Effector memory CD8-positive, alpha-beta T cell (primary cell): ENCODE data around the gene HPD.
"Not testable (repeated sequence)": the region's sequence is repeated elsewhere in the genome, so short reads cannot be mapped to it uniquely, and the experiment has no call there.

Source experiments
- ATAC-seq: fragments of 150-1000 bp; cut with Tn5 transposase; replicated peaks from 2 replicates; pipeline ENCODE4 v1.10.0; 2021; ENCODE audit warnings: mild to moderate bottlenecking, moderate library complexity
- DNase-seq, 3 experiments: peaks; one replicate each; pipeline ENCODE4 v3.0.0; 2021
- H3K27ac Mint-ChIP-seq, 2 donors: one replicate each; pipeline ENCODE4 v1.8.0; 2022; ENCODE audit warnings: mild to moderate bottlenecking in 2 of 2, mixed read lengths in 2 of 2, moderate library complexity in 2 of 2
- H3K27me3 Mint-ChIP-seq, 2 donors: one replicate each; pipeline ENCODE4 v1.8.0; 2022; ENCODE audit warnings: mixed read lengths in 2 of 2
- H3K36me3 Mint-ChIP-seq: one replicate; pipeline ENCODE4 v1.8.0; 2022; ENCODE audit warnings: mild to moderate bottlenecking, moderate library complexity, mixed read lengths; ENCODE audit not compliant: insufficient read depth
- H3K4me1 Mint-ChIP-seq, 2 donors: one replicate each; pipeline ENCODE4 v1.8.0; 2022; ENCODE audit warnings: low read depth in 2 of 2, mixed read lengths in 2 of 2
- H3K4me3 Mint-ChIP-seq, 2 donors: one replicate each; pipeline ENCODE4 v1.8.0; 2022; ENCODE audit warnings: mild to moderate bottlenecking in 2 of 2, mixed read lengths in 2 of 2, moderate library complexity in 2 of 2
- H3K9me3 Mint-ChIP-seq, 2 donors: one replicate each; pipeline ENCODE4 v1.8.0; 2022; ENCODE audit warnings: mixed read lengths in 2 of 2

The HPD gene

GRCh38 chr12:121885129-121885528 is 26.5 kb upstream of the HPD start:
- not testable (repeated sequence) for H3K27me3 Mint-ChIP-seq, H3K9me3 Mint-ChIP-seq, ATAC-seq, H3K4me3 Mint-ChIP-seq, DNase-seq, H3K27ac Mint-ChIP-seq
- Mint-ChIP-seq H3K4me1 (peaks cover 12 to 19% of the 10 kb centered on the region in 2 donors), H3K36me3 (peaks cover 13% of the 10 kb centered on the region)

GRCh38 chr12:121883315-121883660 is 24.6 kb upstream of the HPD start:
- DNase-seq, result no peak
- ATAC-seq, result no peak
- no peak overlapping the region for H3K27ac Mint-ChIP-seq
- peaks cover under 1% of the 10 kb centered on the region for H3K36me3 Mint-ChIP-seq
- peaks cover 0 to 3% of the 10 kb centered on the region in 2 donors for H3K4me1 Mint-ChIP-seq
- H3K27me3 Mint-ChIP-seq, result no peaks in the 10 kb centered on the region
- H3K9me3 Mint-ChIP-seq, result no peaks in the 10 kb centered on the region
- H3K4me3 Mint-ChIP-seq, result no peak overlapping the region

GRCh38 chr12:121876080-121876447 is 17.4 kb upstream of the HPD start:
- H3K4me1 Mint-ChIP-seq, ATAC-seq, H3K4me3 Mint-ChIP-seq, H3K27ac Mint-ChIP-seq, H3K36me3 Mint-ChIP-seq, H3K27me3 Mint-ChIP-seq, DNase-seq, H3K9me3 Mint-ChIP-seq: not testable (repeated sequence)

- Mint-ChIP-seq H3K4me1 (no peaks in the 10 kb centered on the region), H3K36me3 (no peaks in the 10 kb centered on the region), H3K4me3 (no peak overlapping the region), H3K9me3 (no peaks in the 10 kb centered on the region), H3K27ac (no peak overlapping the region), H3K27me3 (no peaks in the 10 kb centered on the region)
- ATAC-seq (no peak), DNase-seq (no peak)
Measured at GRCh38 chr12:121875582-121875981, 16.9 kb upstream of the HPD start.

GRCh38 chr12:121874071-121874470 is 15.4 kb upstream of the HPD start:
- H3K4me1 Mint-ChIP-seq, result no peaks in the 10 kb centered on the region
- no peak overlapping the region for H3K4me3 Mint-ChIP-seq
- DNase-seq (no peak), ATAC-seq (no peak)
- no peaks in the 10 kb centered on the region for H3K9me3 Mint-ChIP-seq
- H3K36me3 Mint-ChIP-seq, result no peaks in the 10 kb centered on the region
- H3K27ac Mint-ChIP-seq, result no peak overlapping the region
- H3K27me3 Mint-ChIP-seq, result no peaks in the 10 kb centered on the region

GRCh38 chr12:121873216-121873569 is 14.5 kb upstream of the HPD start:
- Mint-ChIP-seq H3K27me3 (no peaks in the 10 kb centered on the region), H3K9me3 (no peaks in the 10 kb centered on the region), H3K27ac (no peak overlapping the region), H3K36me3 (no peaks in the 10 kb centered on the region), H3K4me3 (no peak overlapping the region), H3K4me1 (no peaks in the 10 kb centered on the region)
- DNase-seq (no peak), ATAC-seq (no peak)

- H3K36me3 Mint-ChIP-seq, result no peaks in the 10 kb centered on the region
- no peak overlapping the region for H3K27ac Mint-ChIP-seq
- ATAC-seq (no peak), DNase-seq (no peak)
- H3K4me3 Mint-ChIP-seq, result no peak overlapping the region
- no peaks in the 10 kb centered on the region for H3K9me3 Mint-ChIP-seq
- no peaks in the 10 kb centered on the region for H3K27me3 Mint-ChIP-seq
- no peaks in the 10 kb centered on the region for H3K4me1 Mint-ChIP-seq
Measured at GRCh38 chr12:121872546-121873215, 14.0 kb upstream of the HPD start.

GRCh38 chr12:121871467-121871866 is 12.8 kb upstream of the HPD start:
- ATAC-seq, result no peak
- Mint-ChIP-seq H3K4me3 (no peak overlapping the region), H3K36me3 (no peaks in the 10 kb centered on the region), H3K27me3 (no peaks in the 10 kb centered on the region), H3K4me1 (no peaks in the 10 kb centered on the region), H3K9me3 (no peaks in the 10 kb centered on the region), H3K27ac (no peak overlapping the region)
- no peak for DNase-seq

GRCh38 chr12:121869229-121869628 is 10.6 kb upstream of the HPD start:
- H3K27ac Mint-ChIP-seq, H3K9me3 Mint-ChIP-seq, H3K4me1 Mint-ChIP-seq: not testable (repeated sequence)

GRCh38 chr12:121866331-121866730 is 7.7 kb upstream of the HPD start:
- H3K27me3 Mint-ChIP-seq, result no peaks in the 10 kb centered on the region
- DNase-seq (no peak), ATAC-seq (no peak)
- H3K27ac Mint-ChIP-seq, result no peak overlapping the region
- H3K9me3 Mint-ChIP-seq, result no peaks in the 10 kb centered on the region
- no peaks in the 10 kb centered on the region for H3K36me3 Mint-ChIP-seq
- no peak overlapping the region for H3K4me3 Mint-ChIP-seq
- H3K4me1 Mint-ChIP-seq, result no peaks in the 10 kb centered on the region

More at GRCh38 chr12:121869229-121869628, 10.6 kb upstream of the HPD start:
- not testable (repeated sequence) for H3K27me3 Mint-ChIP-seq, H3K4me3 Mint-ChIP-seq, ATAC-seq, H3K36me3 Mint-ChIP-seq, DNase-seq

- Mint-ChIP-seq H3K4me1 (peaks cover 0 to under 1% of the 10 kb centered on the region in 2 donors), H3K4me3 (no peak overlapping the region), H3K27me3 (peaks cover 0 to 1% of the 10 kb centered on the region in 2 donors), H3K9me3 (no peaks in the 10 kb centered on the region), H3K36me3 (no peaks in the 10 kb centered on the region), H3K27ac (no peak overlapping the region)
- ATAC-seq (no peak), DNase-seq (no peak)
Measured at GRCh38 chr12:121861636-121862254, 3.1 kb upstream of the HPD start.

GRCh38 chr12:121860699-121861098 is 2.0 kb upstream of the HPD start:
- H3K27me3 Mint-ChIP-seq, H3K27ac Mint-ChIP-seq, H3K4me1 Mint-ChIP-seq, H3K4me3 Mint-ChIP-seq, H3K9me3 Mint-ChIP-seq, ATAC-seq, H3K36me3 Mint-ChIP-seq, DNase-seq: not testable (repeated sequence)

- Mint-ChIP-seq H3K27me3 (peaks cover 0 to 10% of the 10 kb centered on the region in 2 donors), H3K4me3 (no peak overlapping the region), H3K4me1 (peaks cover 0 to 2% of the 10 kb centered on the region in 2 donors), H3K36me3 (peaks cover 3% of the 10 kb centered on the region), H3K27ac (no peak overlapping the region), H3K9me3 (no peaks in the 10 kb centered on the region)
- DNase-seq, result no peak
- no peak for ATAC-seq
Measured at GRCh38 chr12:121860257-121860656, 1.6 kb upstream of the HPD start.

GRCh38 chr12:121858318-121858661 is 369 bp downstream of the HPD start:
- peaks cover 0 to 10% of the 10 kb centered on the region in 2 donors for H3K27me3 Mint-ChIP-seq
- peaks cover 4% of the 10 kb centered on the region for H3K36me3 Mint-ChIP-seq
- DNase-seq (no peak), ATAC-seq (no peak)
- no peak overlapping the region for H3K27ac Mint-ChIP-seq
- peaks cover 0 to 2% of the 10 kb centered on the region in 2 donors for H3K4me1 Mint-ChIP-seq
- no peak overlapping the region for H3K4me3 Mint-ChIP-seq
- H3K9me3 Mint-ChIP-seq, result no peaks in the 10 kb centered on the region
